A549 (cell line): Measurements from ENCODE around the gene RPLP1. TPM values are rescaled to one million over a fixed set of nuclear protein-coding genes. Genes with fewer than 3 reads are reported as not detected.
"Not testable (repeated sequence)": the region's sequence is repeated elsewhere in the genome, so short reads cannot be mapped to it uniquely, and the experiment has no call there.

ENCODE experiments used
- ATAC-seq, 2 experiments: fragments of 200-7000 bp in 1 of 2; fragments of >200 bp in 1 of 2; cut with Nextera tagmentation in 1 of 2; cut with Tn5 transposase in 1 of 2; 3 replicates each; pipeline versions ENCODE4 v1.8.0 to v1.9.1; 2018 to 2020; ENCODE audit warnings: mild to moderate bottlenecking in 1 of 2, moderate library complexity in 1 of 2
- CTCF ChIA-PET: fragments of 300-600 bp; sonication (Branson Sonifier 250); formaldehyde crosslinking; extraction: SDS; loops from one replicate; lab custom pipeline; 2021; ENCODE audit warnings: antibody characterized with exemption, inconsistent platforms; lab: Yijun Ruan, JAX
- POLR2A ChIA-PET: fragments of 350-600 bp; formaldehyde crosslinking; extraction: SDS; loops from one replicate; lab custom pipeline; 2021; ENCODE audit warnings: antibody characterized with exemption, inconsistent platforms; lab: Yijun Ruan, JAX
- DNase-seq, 2 experiments: peaks; one replicate each; pipeline versions ENCODE4 v3.0.0 to v3.0.0-alpha.2; 2011 to 2016; ENCODE audit warnings: low read depth in 1 of 2, low spot score in 1 of 2
- FAIRE-seq: peaks from 2 replicates; lab custom pipeline; 2011; peaks lifted over from hg19 to GRCh38; lab: Jason Lieb, UNC
- H3K27ac ChIP-seq, 2 experiments: fragments of >200 bp; sonication (Bioruptor Twin); formaldehyde crosslinking; 3 replicates each; pipeline ENCODE4 v1.5.1; 2016 to 2017
- H3K4me1 ChIP-seq: fragments of >200 bp; sonication (Bioruptor Twin); formaldehyde crosslinking; 3 replicates; pipeline ENCODE4 v1.6.1; 2016
- H3K4me2 ChIP-seq: fragments of >200 bp; sonication (Bioruptor Twin); formaldehyde crosslinking; 3 replicates; pipeline ENCODE4 v1.6.1; 2016
- H3K4me3 ChIP-seq: fragments of >200 bp; sonication (Bioruptor Twin); formaldehyde crosslinking; 3 replicates; pipeline ENCODE4 v1.5.1; 2016
- H3K9me3 ChIP-seq: fragments of >200 bp; sonication (Bioruptor Twin); formaldehyde crosslinking; 3 replicates; pipeline ENCODE4 v1.6.1; 2016
- BHLHE40 ChIP-seq: IDR thresholded peaks from 2 replicates; pipeline ENCODE4 v1.6.1; 2012; ENCODE audit warnings: low read depth, low read length, inconsistent platforms
- EHF ChIP-seq: fragments of 250-450 bp; sonication (Bioruptor Pico); IDR thresholded peaks from 2 replicates; pipeline ENCODE4 v1.5.0; 2020; ENCODE audit warnings: mild to moderate bottlenecking
- EHMT2 ChIP-seq: fragments of 200-600 bp; sonication (generic); IDR thresholded peaks from 2 replicates; pipeline ENCODE4 v1.6.1; 2016; ENCODE audit warnings: antibody characterized with exemption, low read depth, mild to moderate bottlenecking, moderate library complexity
- EP300 ChIP-seq, 2 experiments: fragments of >200 bp; sonication (Bioruptor Twin); formaldehyde crosslinking; IDR thresholded peaks; 2 replicates in 1 of 2; 3 replicates in 1 of 2; pipeline ENCODE4 v1.6.1; 2016 to 2017
- FOSB ChIP-seq: fragments of 250-450 bp; sonication (Bioruptor Pico); IDR thresholded peaks from 2 replicates; pipeline ENCODE4 v1.5.0; 2020; ENCODE audit warnings: mild to moderate bottlenecking, moderate library complexity
- FOSL2 ChIP-seq, 2 experiments: fragments of 450-650 bp in 1 of 2; fragments of >200 bp in 1 of 2; sonication (Bioruptor Twin) in 1 of 2; formaldehyde crosslinking; IDR thresholded peaks; 2 replicates each; pipeline versions ENCODE4 v1.5.0 to v1.6.1; 2016 to 2020; ENCODE audit warnings: mild to moderate bottlenecking in 1 of 2, moderate library complexity in 1 of 2
- FOXS1 ChIP-seq: fragments of 250-450 bp; sonication (Bioruptor Pico); IDR thresholded peaks from 2 replicates; pipeline ENCODE4 v1.5.0; 2020; ENCODE audit warnings: mild to moderate bottlenecking, moderate library complexity
- HDAC2 ChIP-seq: fragments of 200-600 bp; sonication (generic); IDR thresholded peaks from 2 replicates; pipeline ENCODE4 v1.6.1; 2016
- HEYL ChIP-seq: fragments of 250-450 bp; sonication (Bioruptor Pico); IDR thresholded peaks from 2 replicates; pipeline ENCODE4 v1.8.0; 2021; ENCODE audit warnings: mild to moderate bottlenecking, moderate library complexity
- HOXA7 ChIP-seq: fragments of 250-450 bp; sonication (Bioruptor Pico); IDR thresholded peaks from 2 replicates; pipeline ENCODE4 v1.5.0; 2020; ENCODE audit warnings: mild to moderate bottlenecking, moderate library complexity
- HOXB13 ChIP-seq: fragments of 250-450 bp; sonication (Bioruptor Pico); IDR thresholded peaks from 2 replicates; pipeline ENCODE4 v1.5.0; 2020; ENCODE audit warnings: low read depth, mild to moderate bottlenecking, moderate library complexity
- JUN ChIP-seq, 2 experiments: fragments of >200 bp; sonication (Bioruptor Twin); formaldehyde crosslinking; IDR thresholded peaks; 2 replicates in 1 of 2; 3 replicates in 1 of 2; pipeline ENCODE4 v1.6.1; 2016 to 2017
- JUNB ChIP-seq: fragments of >200 bp; sonication (Bioruptor Twin); formaldehyde crosslinking; IDR thresholded peaks from 2 replicates; pipeline ENCODE4 v1.6.1; 2016
- KDM5A ChIP-seq: fragments of 200-600 bp; sonication (generic); IDR thresholded peaks from 2 replicates; pipeline ENCODE4 v1.6.1; 2016; ENCODE audit warnings: antibody characterized with exemption, mild to moderate bottlenecking
- NFE2L2 ChIP-seq: fragments of 150-350 bp; conservative IDR thresholded peaks from 2 replicates; pipeline ENCODE4 v1.6.1; 2014; ENCODE audit warnings: low read length
- POLR2AphosphoS2 ChIP-seq: conservative IDR thresholded peaks from 2 replicates; pipeline ENCODE4 v1.6.1; 2012; ENCODE audit warnings: low read length, improper control_type of control experiment, inconsistent platforms
- RCOR1 ChIP-seq: fragments of 150-350 bp; IDR thresholded peaks from 2 replicates; pipeline ENCODE4 v1.6.1; 2014; ENCODE audit warnings: antibody characterized with exemption, low read length, low read depth
- RFX5 ChIP-seq: fragments of 450-650 bp; IDR thresholded peaks from 2 replicates; pipeline ENCODE4 v1.7.1; 2014; ENCODE audit warnings: antibody characterized with exemption, mild to moderate bottlenecking, moderate library complexity
- RNF2 ChIP-seq: fragments of 200-600 bp; sonication (generic); IDR thresholded peaks from 2 replicates; pipeline ENCODE4 v1.6.1; 2016; ENCODE audit warnings: low read depth, mild to moderate bottlenecking, antibody characterized with exemption, moderate library complexity, borderline replicate concordance
- SREBF2 ChIP-seq: fragments of 450-650 bp; IDR thresholded peaks from 2 replicates; pipeline ENCODE4 v1.6.1; 2014; ENCODE audit warnings: mild to moderate bottlenecking, moderate library complexity
- TFCP2L1 ChIP-seq: fragments of 250-450 bp; sonication (Bioruptor Pico); IDR thresholded peaks from 2 replicates; pipeline ENCODE4 v1.5.0; 2021; ENCODE audit warnings: mild to moderate bottlenecking
- TP53 ChIP-seq: fragments of 250-450 bp; sonication (Bioruptor Pico); IDR thresholded peaks from 2 replicates; pipeline ENCODE4 v1.5.0; 2021; ENCODE audit warnings: mild to moderate bottlenecking, moderate library complexity
- ZC3H11A ChIP-seq: fragments of 450-650 bp; IDR thresholded peaks from 2 replicates; pipeline ENCODE4 v1.6.1; 2014; ENCODE audit warnings: antibody characterized with exemption, mild to moderate bottlenecking
- ZFP36 ChIP-seq: fragments of 450-650 bp; IDR thresholded peaks from 2 replicates; pipeline ENCODE4 v1.6.1; 2014; ENCODE audit warnings: borderline replicate concordance; ENCODE audit not compliant: partially characterized antibody
- ZNF302 ChIP-seq: fragments of 250-450 bp; sonication (Bioruptor Pico); IDR thresholded peaks from 2 replicates; pipeline ENCODE4 v1.9.0; 2021; ENCODE audit warnings: inconsistent platforms, mild to moderate bottlenecking, moderate library complexity
- ZSCAN20 ChIP-seq: fragments of 250-450 bp; sonication (Bioruptor Pico); IDR thresholded peaks from 2 replicates; pipeline ENCODE4 v1.8.0; 2022; ENCODE audit warnings: mild to moderate bottlenecking, moderate library complexity
- WGBS: methylation state at CpG from one replicate; pipeline ENCODE4 v1.1.6; 2017; ENCODE audit errors: missing lambda C conversion rate; 5-methylcytosine and 5-hydroxymethylcytosine counted together
- polyA plus RNA-seq, 4 experiments: library from polyadenylated mRNA; depleted of rRNA in 3 of 4; stranded (reverse); fragments of >200 nt; fragmentation: RNase III in 1 of 4; extraction: RNeasy Plus Mini Kit Qiagen cat#74134 plus additional on column Dnase treatment in 1 of 4; gene quantifications; 2 replicates in 3 of 4; 3 replicates in 1 of 4; pipeline ENCODE4 v1.2.3, GENCODE V29; 2011 to 2017
- TF ChIP-seq, protein P1 (sequence below): fragments of >200 bp; sonication (Bioruptor Twin); formaldehyde crosslinking; IDR thresholded peaks from 2 replicates; pipeline ENCODE4 v1.6.1; 2016
- TF ChIP-seq, protein P2 (sequence below): IDR thresholded peaks from 2 replicates; pipeline ENCODE4 v1.6.1; 2012
- TF ChIP-seq, protein P3 (sequence below): IDR thresholded peaks from 2 replicates; pipeline ENCODE4 v1.6.1; 2012; ENCODE audit warnings: low read depth, borderline replicate concordance
- TF ChIP-seq, protein P4 (sequence below): fragments of 250-450 bp; sonication (Bioruptor Pico); IDR thresholded peaks from 2 replicates; pipeline ENCODE4 v1.5.0; 2021; ENCODE audit warnings: mild to moderate bottlenecking, moderate library complexity, borderline replicate concordance

Gene RPLP1
- polyA plus RNA-seq, 2 of the 4 experiments (the other 2 are of a cell fraction), result 1,245 to 4,104 TPM

DNA sequence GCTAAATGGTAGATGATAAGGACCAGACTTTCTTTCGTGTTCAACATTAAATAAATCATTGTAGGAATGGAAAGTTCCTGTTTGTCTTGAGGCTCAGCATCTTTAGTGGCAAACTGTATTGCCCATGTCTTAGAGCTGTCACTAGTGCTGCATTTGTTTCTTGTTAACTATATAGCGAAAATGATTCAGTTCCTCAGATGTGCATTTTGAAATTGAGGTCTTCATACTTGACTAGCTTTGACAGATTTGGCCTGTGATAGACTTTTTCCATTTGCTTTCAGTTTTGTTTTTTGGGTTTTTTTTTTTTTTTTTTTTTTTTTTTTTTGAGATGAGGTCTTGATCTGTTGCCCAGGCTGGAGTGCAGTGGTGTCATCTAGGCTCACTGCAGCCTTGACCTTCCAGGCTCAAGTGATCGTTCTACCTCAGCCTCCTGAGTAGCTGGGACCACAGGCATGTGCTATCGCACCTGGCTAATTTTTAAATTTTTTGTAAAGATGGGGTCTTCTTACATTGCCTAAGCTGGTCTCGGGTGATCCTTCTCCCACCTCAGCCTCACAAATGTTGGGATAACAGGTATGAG lies 9.5 kb upstream of the RPLP1 start:
- POLR2A ChIA-PET, result interaction anchor here (0.6 kb wide), 1 partner anchor 281 kb away, joined by 3 read pairs; no protein-coding TSS in a partner anchor
- ATAC-seq (no peak), FAIRE-seq (no peak), DNase-seq (no peak)
- Histone ChIP-seq H3K27ac (no peak overlapping the region), H3K4me1 (no peaks in the 10 kb centered on the region), H3K4me3 (no peak overlapping the region), H3K9me3 (no peaks in the 10 kb centered on the region), H3K4me2 (no peak overlapping the region)
- TF ChIP-seq SREBF2 (no peak), KDM5A (no peak), EHMT2 (no peak), JUN (IDR thresholded peaks at IDR 0.05) (no peak), TP53 (no peak), TFCP2L1 (CRISPR knock-in tag) (no peak), POLR2AphosphoS2 (no peak), JUNB (no peak), ZC3H11A (no peak), ZFP36 (no peak), EP300 (IDR thresholded peaks at IDR 0.05) (no peak), BHLHE40 (no peak), RCOR1 (no peak)
- TF ChIP-seq, protein P1, sequence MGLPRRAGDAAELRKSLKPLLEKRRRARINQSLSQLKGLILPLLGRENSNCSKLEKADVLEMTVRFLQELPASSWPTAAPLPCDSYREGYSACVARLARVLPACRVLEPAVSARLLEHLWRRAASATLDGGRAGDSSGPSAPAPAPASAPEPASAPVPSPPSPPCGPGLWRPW, result no peak
- CTCF ChIA-PET, result interaction anchor here (0.8 kb wide), 1 partner anchor 29 kb away, joined by 5 read pairs; the partner anchor contains the start of gene KIF23
- WGBS, result 95% methylated on average over 5 of the region's 5 CpGs

DNA sequence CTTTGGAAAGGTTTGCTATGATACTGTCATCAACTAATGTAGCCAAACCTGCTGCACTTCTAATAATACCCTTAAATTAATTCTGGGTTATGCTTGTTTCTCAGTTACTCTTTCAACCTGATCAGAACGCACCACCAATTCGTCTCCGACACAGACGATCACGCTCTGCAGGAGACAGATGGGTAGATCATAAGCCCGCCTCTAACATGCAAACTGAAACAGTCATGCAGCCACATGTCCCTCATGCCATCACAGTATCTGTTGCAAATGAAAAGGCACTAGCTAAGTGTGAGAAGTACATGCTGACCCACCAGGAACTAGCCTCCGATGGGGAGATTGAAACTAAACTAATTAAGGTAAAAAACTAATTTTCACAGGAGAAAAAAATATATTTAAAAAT lies 7.9 kb upstream of the RPLP1 start:
- no peak for ATAC-seq
- DNase-seq, result no peak
- H3K4me2 ChIP-seq, result no peak overlapping the region
- POLR2A ChIA-PET, result no interaction called here
- CTCF ChIA-PET, result interaction anchor here (1.3 kb wide), 1 partner anchor 386 kb away, joined by 3 read pairs; no protein-coding TSS in a partner anchor
- no peaks in the 10 kb centered on the region for H3K9me3 ChIP-seq
- 94% methylated on average over 7 of the region's 7 CpGs for WGBS
- TF ChIP-seq FOSL2 (IDR thresholded peaks at IDR 0.05), result no peak
- no peak for TF ChIP-seq FOSL2 (CRISPR knock-in tag; IDR thresholded peaks at IDR 0.05)
- TF ChIP-seq, all 56 proteins: peak for 0
- FAIRE-seq, result no peak
- Histone ChIP-seq H3K4me1 (no peaks in the 10 kb centered on the region), H3K4me3 (no peak overlapping the region), H3K27ac (no peak overlapping the region)

DNA sequence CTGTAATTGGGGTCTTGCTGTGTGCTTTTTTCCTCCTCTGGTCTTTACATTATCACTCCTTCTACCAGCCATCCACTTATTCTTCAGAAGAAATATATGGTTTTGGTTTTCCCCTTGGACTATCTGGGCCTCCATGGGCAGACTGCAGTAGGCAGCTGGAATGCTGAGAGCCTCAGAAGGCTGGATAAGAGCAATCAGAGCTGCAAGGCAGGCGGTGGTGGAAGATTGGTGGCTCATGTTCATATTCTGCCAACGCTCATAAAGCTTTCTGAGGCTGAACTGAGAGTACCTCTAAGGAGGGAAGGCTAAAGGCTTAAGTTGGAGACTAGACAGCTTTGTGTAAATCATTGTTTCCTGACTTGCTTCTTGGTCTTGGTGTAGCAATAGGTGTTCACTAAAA lies 5.7 kb upstream of the RPLP1 start:
- ChIA-PET CTCF (interaction anchor here (1.1 to 2.0 kb wide), 4 partner anchors 16 to 412 kb away, joined by 3 to 10 read pairs (median 6); no protein-coding TSS in a partner anchor), POLR2A (no interaction called here)
- Histone ChIP-seq H3K27ac (no peak overlapping the region), H3K4me1 (peaks cover 10% of the 10 kb centered on the region), H3K9me3 (no peaks in the 10 kb centered on the region), H3K4me3 (no peak overlapping the region), H3K4me2 (no peak overlapping the region)
- ATAC-seq (0 out of 6 replicates have a peak, but pooled peaks of 1 of the 2 experiments have one; percentile 17), DNase-seq (no peak), FAIRE-seq (peak; percentile 32)
- 91% methylated on average over 2 of the region's 2 CpGs for WGBS
- TF ChIP-seq HEYL (CRISPR knock-in tag) (no peak), NFE2L2 (no peak), EP300 (IDR thresholded peaks at IDR 0.05) (no peak), FOXS1 (CRISPR knock-in tag) (no peak), RNF2 (no peak), HOXA7 (no peak), ZC3H11A (no peak), EHF (CRISPR knock-in tag) (no peak), HOXB13 (no peak), ZFP36 (no peak), ZNF302 (CRISPR knock-in tag) (no peak), HDAC2 (no peak), FOSL2 (IDR thresholded peaks at IDR 0.05) (no peak), FOSL2 (CRISPR knock-in tag; IDR thresholded peaks at IDR 0.05) (no peak), RFX5 (no peak), ZSCAN20 (CRISPR knock-in tag) (no peak), FOSB (no peak), JUNB (no peak)
- TF ChIP-seq, protein P2, sequence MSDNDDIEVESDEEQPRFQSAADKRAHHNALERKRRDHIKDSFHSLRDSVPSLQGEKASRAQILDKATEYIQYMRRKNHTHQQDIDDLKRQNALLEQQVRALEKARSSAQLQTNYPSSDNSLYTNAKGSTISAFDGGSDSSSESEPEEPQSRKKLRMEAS, result no peak
- TF ChIP-seq, protein P3, sequence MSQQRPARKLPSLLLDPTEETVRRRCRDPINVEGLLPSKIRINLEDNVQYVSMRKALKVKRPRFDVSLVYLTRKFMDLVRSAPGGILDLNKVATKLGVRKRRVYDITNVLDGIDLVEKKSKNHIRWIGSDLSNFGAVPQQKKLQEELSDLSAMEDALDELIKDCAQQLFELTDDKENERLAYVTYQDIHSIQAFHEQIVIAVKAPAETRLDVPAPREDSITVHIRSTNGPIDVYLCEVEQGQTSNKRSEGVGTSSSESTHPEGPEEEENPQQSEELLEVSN, result no peak
- TF ChIP-seq, protein P4, sequence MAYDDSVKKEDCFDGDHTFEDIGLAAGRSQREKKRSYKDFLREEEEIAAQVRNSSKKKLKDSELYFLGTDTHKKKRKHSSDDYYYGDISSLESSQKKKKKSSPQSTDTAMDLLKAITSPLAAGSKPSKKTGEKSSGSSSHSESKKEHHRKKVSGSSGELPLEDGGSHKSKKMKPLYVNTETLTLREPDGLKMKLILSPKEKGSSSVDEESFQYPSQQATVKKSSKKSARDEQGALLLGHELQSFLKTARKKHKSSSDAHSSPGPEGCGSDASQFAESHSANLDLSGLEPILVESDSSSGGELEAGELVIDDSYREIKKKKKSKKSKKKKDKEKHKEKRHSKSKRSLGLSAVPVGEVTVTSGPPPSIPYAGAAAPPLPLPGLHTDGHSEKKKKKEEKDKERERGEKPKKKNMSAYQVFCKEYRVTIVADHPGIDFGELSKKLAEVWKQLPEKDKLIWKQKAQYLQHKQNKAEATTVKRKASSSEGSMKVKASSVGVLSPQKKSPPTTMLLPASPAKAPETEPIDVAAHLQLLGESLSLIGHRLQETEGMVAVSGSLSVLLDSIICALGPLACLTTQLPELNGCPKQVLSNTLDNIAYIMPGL (CRISPR knock-in tag), result no peak
- TF ChIP-seq, all 56 proteins: peak for 0

DNA sequence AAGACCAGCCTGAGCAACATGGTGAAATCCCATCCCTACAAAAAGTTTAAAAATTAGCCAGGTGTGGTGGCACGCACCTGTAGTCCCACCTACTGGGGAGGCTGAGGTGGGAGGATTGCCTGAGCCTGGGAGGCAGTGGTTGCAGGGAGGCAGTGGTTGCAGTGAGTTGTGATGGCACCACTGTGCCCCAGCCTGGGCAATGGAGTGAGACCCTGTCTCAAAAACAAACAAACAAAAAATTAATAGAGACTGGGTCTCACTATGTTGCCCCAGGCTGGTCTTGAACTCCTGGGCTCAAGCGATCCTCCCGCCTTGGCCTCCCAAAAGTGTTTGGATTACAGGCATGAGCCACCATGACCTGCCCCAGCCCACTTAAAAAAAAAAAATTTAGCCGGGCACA lies 2.4 kb upstream of the RPLP1 start:
- 99% methylated on average over 4 of the region's 4 CpGs for WGBS

More for the DNA sequence above, 2.4 kb upstream of the RPLP1 start:
- FAIRE-seq, H3K9me3 ChIP-seq, DNase-seq, ATAC-seq, H3K4me3 ChIP-seq, H3K4me2 ChIP-seq, H3K27ac ChIP-seq, POLR2A ChIA-PET: not testable (repeated sequence)
- H3K4me1 ChIP-seq, result peaks cover 22% of the 10 kb centered on the region
- CTCF ChIA-PET, result interaction anchor here (0.8 to 5.2 kb wide), 2 partner anchors 12 to 13 kb away, joined by 3 to 41 read pairs; no protein-coding TSS in a partner anchor
